H1 (cell line): Measurements from ENCODE around the gene GALNT4. TPM values are rescaled to one million over a fixed set of nuclear protein-coding genes. Genes with fewer than 3 reads are reported as not detected.

Experiments
- CTCF ChIA-PET: fragments of 300-600 bp; sonication (Branson Sonifier 250); formaldehyde crosslinking; loops from one replicate; lab custom pipeline; 2021; ENCODE audit not compliant: partially characterized antibody; lab: Charles Lee
- POLR2A ChIA-PET: fragments of 300-600 bp; sonication (Branson Sonifier 250); formaldehyde crosslinking; loops from one replicate; lab custom pipeline; 2021; ENCODE audit warnings: inconsistent platforms; ENCODE audit not compliant: partially characterized antibody; lab: Charles Lee
- DNase-seq, 2 experiments: peaks; one replicate each; pipeline versions ENCODE4 v3.0.0 to v3.0.0-alpha.2; 2010 to 2022; ENCODE audit warnings: low spot score in 2 of 2, low read depth in 1 of 2, mixed read lengths in 1 of 2
- FAIRE-seq: peaks from 2 replicates; lab custom pipeline; 2011; peaks lifted over from hg19 to GRCh38; lab: Jason Lieb, UNC
- H2AFZ ChIP-seq: 2 replicates; pipeline ENCODE4 v1.8.1; 2012; ENCODE audit warnings: low read length, inconsistent platforms
- H2AK5ac ChIP-seq: 2 replicates; pipeline ENCODE4 v1.6.1; 2013; ENCODE audit warnings: low read depth, low read length
- H2BK120ac ChIP-seq: replicated peaks from 2 replicates; pipeline ENCODE3; 2013; ENCODE audit warnings: low read depth, low read length, inconsistent platforms
- H2BK12ac ChIP-seq: 2 replicates; pipeline ENCODE4 v1.6.1; 2013; ENCODE audit warnings: low read depth, low read length
- H2BK15ac ChIP-seq: 2 replicates; pipeline ENCODE4 v1.6.1; 2013; ENCODE audit warnings: low read length
- H2BK20ac ChIP-seq: 2 replicates; pipeline ENCODE4 v1.6.1; 2013; ENCODE audit warnings: low read length
- H2BK5ac ChIP-seq: 2 replicates; pipeline ENCODE4 v1.6.1; 2013; ENCODE audit warnings: low read depth, low read length
- H3K14ac ChIP-seq: 2 replicates; pipeline ENCODE4 v1.6.1; 2013; ENCODE audit warnings: inconsistent platforms; ENCODE audit not compliant: insufficient read length
- H3K18ac ChIP-seq: 2 replicates; pipeline ENCODE4 v1.6.1; 2013; ENCODE audit warnings: low read length; ENCODE audit errors: extremely low read depth
- H3K23ac ChIP-seq: 2 replicates; pipeline ENCODE4 v1.6.1; 2013; ENCODE audit warnings: inconsistent platforms; ENCODE audit not compliant: insufficient read length
- H3K23me2 ChIP-seq: 2 replicates; pipeline ENCODE4 v1.6.1; 2013; ENCODE audit warnings: low read depth, low read length
- H3K27ac ChIP-seq: 2 replicates; pipeline ENCODE4 v1.6.1; 2011; ENCODE audit warnings: low read depth, low read length, inconsistent platforms
- H3K27me3 ChIP-seq, 4 experiments: replicated peaks in 1 of 4; 1 replicate in 1 of 4; 2 replicates in 3 of 4; pipeline versions ENCODE4 v1.6.1 to v1.8.1; 2011 to 2013; ENCODE audit warnings: low read length in 3 of 4, mild to moderate bottlenecking in 3 of 4, inconsistent platforms in 2 of 4, mixed read lengths in 2 of 4, moderate library complexity in 1 of 4; ENCODE audit not compliant: control insufficient read depth in 3 of 4, insufficient read depth in 3 of 4; ENCODE audit errors: extremely low read depth in 1 of 4
- H3K36me3 ChIP-seq, 4 experiments: 2 replicates each; pipeline versions ENCODE4 v1.6.1 to v1.8.1; 2011 to 2013; ENCODE audit warnings: mild to moderate bottlenecking in 4 of 4, low read length in 3 of 4, moderate library complexity in 2 of 4, control low read depth in 1 of 4, inconsistent platforms in 1 of 4; ENCODE audit not compliant: insufficient read depth in 4 of 4, control insufficient read depth in 2 of 4
- H3K4ac ChIP-seq: replicated peaks from 2 replicates; pipeline ENCODE3; 2013; ENCODE audit warnings: low read length, low read depth, mixed read lengths, inconsistent platforms; ENCODE audit not compliant: insufficient read length
- H3K4me1 ChIP-seq, 4 experiments: replicated peaks in 1 of 4; 1 replicate in 1 of 4; 2 replicates in 3 of 4; pipeline versions ENCODE4 v1.6.1 to v1.8.1; 2011 to 2013; ENCODE audit warnings: low read length in 3 of 4, inconsistent platforms in 2 of 4, mixed read lengths in 1 of 4; ENCODE audit not compliant: insufficient read depth in 4 of 4, control insufficient read depth in 3 of 4
- H3K4me2 ChIP-seq, 2 experiments: 2 replicates each; pipeline versions ENCODE4 v1.6.1 to v1.8.1; 2011 to 2013; ENCODE audit warnings: low read depth in 2 of 2, low read length in 2 of 2, control low read depth in 1 of 2, inconsistent platforms in 1 of 2, mild to moderate bottlenecking in 1 of 2; ENCODE audit not compliant: insufficient read depth in 1 of 2
- H3K4me3 ChIP-seq, 4 experiments: fragments of 200-600, 300-600 bp in 1 of 4; sonication (generic), shearing (Covaris generic), sonication (Bioruptor Twin) in 1 of 4; 2 replicates each; pipeline versions ENCODE4 v1.5.1 to v1.8.1; 2011 to 2016; ENCODE audit warnings: low read length in 4 of 4, low read depth in 3 of 4, control low read depth in 2 of 4, inconsistent platforms in 2 of 4, mild to moderate bottlenecking in 2 of 4, mixed read lengths in 1 of 4, moderate library complexity in 1 of 4; ENCODE audit not compliant: insufficient read depth in 2 of 4; ENCODE audit errors: extremely low read depth in 1 of 4
- H3K56ac ChIP-seq: replicated peaks from 2 replicates; pipeline ENCODE3; 2013; ENCODE audit warnings: low read depth, mild to moderate bottlenecking, mixed read lengths, low read length, inconsistent platforms; ENCODE audit not compliant: insufficient read length
- H3K79me1 ChIP-seq: 2 replicates; pipeline ENCODE4 v1.6.1; 2013; ENCODE audit warnings: low read depth, low read length, control low read depth
- H3K79me2 ChIP-seq, 2 experiments: 2 replicates each; pipeline versions ENCODE4 v1.6.1 to v1.8.1; 2012 to 2013; ENCODE audit warnings: low read length in 2 of 2, mild to moderate bottlenecking in 2 of 2, inconsistent platforms in 1 of 2; ENCODE audit not compliant: insufficient read depth in 2 of 2, control insufficient read depth in 1 of 2
- H3K9ac ChIP-seq, 4 experiments: replicated peaks in 1 of 4; 1 replicate in 1 of 4; 2 replicates in 3 of 4; pipeline versions ENCODE4 v1.6.1 to v1.8.1; 2011 to 2013; ENCODE audit warnings: low read depth in 3 of 4, low read length in 3 of 4, control low read depth in 2 of 4, mild to moderate bottlenecking in 2 of 4, moderate library complexity in 2 of 4, inconsistent platforms in 1 of 4; ENCODE audit errors: extremely low read depth in 1 of 4
- H3K9me3 ChIP-seq, 2 experiments: 2 replicates each; pipeline versions ENCODE4 v1.6.1 to v1.8.1; 2012 to 2013; ENCODE audit warnings: mild to moderate bottlenecking in 2 of 2, moderate library complexity in 2 of 2, control low read depth in 1 of 2, inconsistent platforms in 1 of 2, low read depth in 1 of 2, low read length in 1 of 2, mixed read lengths in 1 of 2; ENCODE audit not compliant: insufficient read depth in 2 of 2
- H4K20me1 ChIP-seq, 2 experiments: replicated peaks in 1 of 2; 2 replicates each; pipeline versions ENCODE3 to v1.8.1; 2011 to 2013; ENCODE audit warnings: inconsistent platforms in 2 of 2, low read length in 2 of 2, mild to moderate bottlenecking in 1 of 2; ENCODE audit not compliant: insufficient read depth in 2 of 2, control insufficient read depth in 1 of 2
- H4K5ac ChIP-seq: 2 replicates; pipeline ENCODE4 v1.6.1; 2013; ENCODE audit warnings: low read length, low read depth, mixed read lengths, inconsistent platforms; ENCODE audit not compliant: insufficient read length
- H4K8ac ChIP-seq: 2 replicates; pipeline ENCODE4 v1.8.0; 2013; ENCODE audit warnings: mild to moderate bottlenecking, moderate library complexity, low read length, inconsistent platforms; ENCODE audit not compliant: insufficient read depth; ENCODE audit errors: extremely low read depth
- H4K91ac ChIP-seq: replicated peaks from 2 replicates; pipeline ENCODE3; 2013; ENCODE audit warnings: low read length, mixed read lengths, inconsistent platforms; ENCODE audit not compliant: insufficient read length
- BACH1 ChIP-seq: IDR thresholded peaks from 2 replicates; pipeline ENCODE4 v1.6.1; 2012; ENCODE audit warnings: low read length, improper control_type of control experiment
- HDAC2 ChIP-seq, 2 experiments: fragments of 300-600 bp in 1 of 2; sonication (generic) in 1 of 2; IDR thresholded peaks; 2 replicates each; pipeline ENCODE4 v1.6.1; 2011 to 2012; ENCODE audit warnings: low read depth in 2 of 2, low read length in 2 of 2, mild to moderate bottlenecking in 2 of 2, moderate library complexity in 2 of 2, borderline replicate concordance in 1 of 2, inconsistent platforms in 1 of 2
- WGBS, 2 experiments: shearing (Covaris generic) in 1 of 2; methylation state at CpG; one replicate each; pipeline versions ENCODE4 v1.1.6 to v1.1.7; 2013 to 2015; ENCODE audit warnings: low lambda C conversion rate in 2 of 2, mixed read lengths in 2 of 2, inconsistent platforms in 1 of 2, low coverage in 1 of 2, missing lambda C conversion rate in 1 of 2; ENCODE audit not compliant: insufficient replicate concordance in 2 of 2, insufficient coverage in 1 of 2, insufficient read length in 1 of 2; ENCODE audit errors: extremely low coverage in 1 of 2, missing lambda C conversion rate in 1 of 2; 5-methylcytosine and 5-hydroxymethylcytosine counted together
- polyA plus RNA-seq, 7 experiments: library from polyadenylated mRNA; depleted of rRNA in 3 of 7; stranded (reverse) in 5 of 7; unstranded in 2 of 7; fragments of >200 nt in 5 of 7; fragments of 200-250 nt in 2 of 7; gene quantifications; 1 replicate in 5 of 7; 2 replicates in 1 of 7; 4 replicates in 1 of 7; pipeline versions ENCODE4 v1.2.1 to v1.2.3, GENCODE V29; 2011 to 2013; ENCODE audit warnings: missing spikeins in 2 of 7, mixed read lengths in 2 of 7
- total RNA-seq: library from RNA; stranded (reverse); fragmentation: NEBNext Ultra II Directional; extraction: Animal tissue kit (Norgen Biotek cat#: 25700); gene quantifications from 2 replicates; pipeline ENCODE4 v1.2.1, GENCODE V29; 2021

The GALNT4 gene
- total and polyA plus RNA-seq, 2 of the 8 experiments (the other 6 are each of a cell fraction or from before 2014, with no cell fraction given), result 0.45 to 3.3 TPM

GRCh38 chr12:89481213-89481914, 43.2 kb downstream of the GALNT4 start:
- H3K4me2 ChIP-seq, result no peak overlapping the region
- H3K36me3 ChIP-seq, result no peaks in the 10 kb centered on the region
- H3K14ac ChIP-seq, result no peak overlapping the region
- no peaks in the 10 kb centered on the region for H3K9me3 ChIP-seq
- no peak overlapping the region for H3K18ac ChIP-seq
- no peak overlapping the region for H3K23ac ChIP-seq
- no peak overlapping the region for H3K56ac ChIP-seq
- H2BK5ac ChIP-seq, result no peak overlapping the region
- FAIRE-seq, result no peak
- ChIA-PET POLR2A (no interaction called here), CTCF (interaction anchor here (0.6 to 1.3 kb wide), 2 partner anchors 11 to 363 kb away, joined by 3 to 5 read pairs; no protein-coding TSS in a partner anchor)
- no peak overlapping the region for H3K27ac ChIP-seq
- no peak overlapping the region for H2BK15ac ChIP-seq
- no peaks in the 10 kb centered on the region for H4K20me1 ChIP-seq
- no peak overlapping the region for H3K4ac ChIP-seq
- no peaks in the 10 kb centered on the region for H3K23me2 ChIP-seq
- H4K8ac ChIP-seq, result no peak overlapping the region
- no peaks in the 10 kb centered on the region; a peak in 1 of 7 replicates for H3K4me1 ChIP-seq
- H4K5ac ChIP-seq, result no peak overlapping the region
- no peak overlapping the region for H3K9ac ChIP-seq
- no peak overlapping the region for H2AFZ ChIP-seq
- H2AK5ac ChIP-seq, result no peak overlapping the region
- WGBS, 2 experiments, result 85% methylated on average over 2 of the region's 2 CpGs; no CpG with 5 or more reads in 1 of the 2 experiments
- no peaks in the 10 kb centered on the region for H3K27me3 ChIP-seq
- H2BK120ac ChIP-seq, result no peak overlapping the region
- no peak overlapping the region for H3K4me3 ChIP-seq
- DNase-seq, result no peak
- no peak overlapping the region for H4K91ac ChIP-seq
- no peak overlapping the region for H2BK12ac ChIP-seq
- H3K79me2 ChIP-seq, result no peaks in the 10 kb centered on the region
- no peak overlapping the region for H2BK20ac ChIP-seq
- H3K79me1 ChIP-seq, result no peaks in the 10 kb centered on the region
- TF ChIP-seq BACH1, result no peak
- no peak for TF ChIP-seq HDAC2 (IDR thresholded peaks at IDR 0.05; ENCODE audit: borderline replicate concordance in 1 of 2, low read depth in 2 of 2, low read length in 2 of 2)
